ENCODE data around the gene STK39. TPM values are rescaled to one million over a fixed set of nuclear protein-coding genes. Genes with fewer than 3 reads are reported as not detected.

The STK39 gene
- total and polyA plus RNA-seq, 9 of the 15 experiments (the other 6 are each of a cell fraction or from before 2014, with no cell fraction given): 0.19 to 0.76 (median 0.51) TPM

DNA sequence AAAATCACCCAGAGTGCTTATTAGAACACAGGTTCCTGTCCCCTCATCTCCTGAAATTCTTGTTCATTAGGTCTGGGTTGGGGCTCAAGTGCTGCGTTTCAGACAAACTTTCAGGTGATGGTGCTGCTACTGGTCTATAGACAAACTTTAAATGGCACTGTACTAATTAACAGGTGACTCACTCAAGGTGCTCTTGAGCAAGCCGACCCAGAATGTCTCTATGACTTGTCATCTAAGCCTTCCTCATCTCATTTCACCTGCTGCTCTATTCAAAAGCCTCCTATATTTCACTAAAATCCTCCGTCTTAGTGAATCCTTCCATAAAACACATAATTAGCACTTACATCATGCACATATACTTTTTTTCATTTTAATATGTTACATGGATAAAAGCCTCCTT lies 29.9 kb upstream of the STK39 start:
- BruUV-seq (replicated peaks): no TSS peak
- Histone ChIP-seq H3K4me3 (no peak overlapping the region), H3K79me2 (ENCODE audit: control insufficient read depth, insufficient read depth, low read length) (no peaks in the 10 kb centered on the region), H3K4me2 (ENCODE audit: insufficient read depth, low read length) (no peak overlapping the region), H3K27me3 (ENCODE audit: control insufficient read depth in 2 of 2, insufficient read depth in 2 of 2, low read length in 2 of 2) (no peaks in the 10 kb centered on the region), H3K9me1 (ENCODE audit: control insufficient read depth, insufficient read depth, low read length) (no peaks in the 10 kb centered on the region), H3K27ac (ENCODE audit: extremely low read depth, low read depth, low read length) (no peak overlapping the region), H3K9ac (ENCODE audit: insufficient read depth in 1 of 2, low read depth in 2 of 2, low read length in 2 of 2) (no peak overlapping the region), H3K4me1 (replicated peaks in 1 of 2; ENCODE audit: control insufficient read depth in 2 of 2, insufficient read depth in 2 of 2, low read length in 2 of 2) (no peaks in the 10 kb centered on the region), H3K9me3 (replicated peaks; ENCODE audit: control insufficient read depth, insufficient read depth, low read depth, low read length) (no peaks in the 10 kb centered on the region), H4K20me1 (replicated peaks; ENCODE audit: control insufficient read depth, insufficient read depth, low read length) (no peaks in the 10 kb centered on the region), H3K36me3 (ENCODE audit: control insufficient read depth, insufficient read depth, low read length) (no peaks in the 10 kb centered on the region), H2AFZ (ENCODE audit: low read depth, low read length) (no peak overlapping the region)
- FAIRE-seq: no peak
- no peak for ATAC-seq
- WGBS (ENCODE audit: insufficient coverage, low coverage, missing lambda C conversion rate): 3% methylated on average over 3 of the region's 3 CpGs
- DNase-seq (ENCODE audit: extremely low read depth in 1 of 4, low spot score in 3 of 4): no peak
- CTCF ChIA-PET (ENCODE audit: low intra/inter-chr PET ratio): no interaction called here
- intact Hi-C loops (cut with micrococcal nuclease) (no loop called here), in situ Hi-C loops (cut with MboI) (no loop called here)
- POLR2A ChIA-PET: interaction anchor here (0.7 kb wide), 1 partner anchor 149 kb away, joined by 3 read pairs; no protein-coding TSS in a partner anchor
- no peak for TF ChIP-seq ZNF133 (CRISPR knock-in tag; IDR thresholded peaks at IDR 0.05)
- TF ChIP-seq MEIS2 (IDR thresholded peaks at IDR 0.05; ENCODE audit: partially characterized antibody): no peak
- TF ChIP-seq PURB (CRISPR knock-in tag; IDR thresholded peaks at IDR 0.05; ENCODE audit: low read depth): no peak
- no peak for TF ChIP-seq ZNF583 (CRISPR knock-in tag; IDR thresholded peaks at IDR 0.05)
- TF ChIP-seq ZBTB17 (CRISPR knock-in tag; IDR thresholded peaks at IDR 0.05): no peak
- TF ChIP-seq, protein P1, sequence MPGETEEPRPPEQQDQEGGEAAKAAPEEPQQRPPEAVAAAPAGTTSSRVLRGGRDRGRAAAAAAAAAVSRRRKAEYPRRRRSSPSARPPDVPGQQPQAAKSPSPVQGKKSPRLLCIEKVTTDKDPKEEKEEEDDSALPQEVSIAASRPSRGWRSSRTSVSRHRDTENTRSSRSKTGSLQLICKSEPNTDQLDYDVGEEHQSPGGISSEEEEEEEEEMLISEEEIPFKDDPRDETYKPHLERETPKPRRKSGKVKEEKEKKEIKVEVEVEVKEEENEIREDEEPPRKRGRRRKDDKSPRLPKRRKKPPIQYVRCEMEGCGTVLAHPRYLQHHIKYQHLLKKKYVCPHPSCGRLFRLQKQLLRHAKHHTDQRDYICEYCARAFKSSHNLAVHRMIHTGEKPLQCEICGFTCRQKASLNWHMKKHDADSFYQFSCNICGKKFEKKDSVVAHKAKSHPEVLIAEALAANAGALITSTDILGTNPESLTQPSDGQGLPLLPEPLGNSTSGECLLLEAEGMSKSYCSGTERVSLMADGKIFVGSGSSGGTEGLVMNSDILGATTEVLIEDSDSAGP (CRISPR knock-in tag; IDR thresholded peaks at IDR 0.05): no peak
- TF ChIP-seq, protein P2, sequence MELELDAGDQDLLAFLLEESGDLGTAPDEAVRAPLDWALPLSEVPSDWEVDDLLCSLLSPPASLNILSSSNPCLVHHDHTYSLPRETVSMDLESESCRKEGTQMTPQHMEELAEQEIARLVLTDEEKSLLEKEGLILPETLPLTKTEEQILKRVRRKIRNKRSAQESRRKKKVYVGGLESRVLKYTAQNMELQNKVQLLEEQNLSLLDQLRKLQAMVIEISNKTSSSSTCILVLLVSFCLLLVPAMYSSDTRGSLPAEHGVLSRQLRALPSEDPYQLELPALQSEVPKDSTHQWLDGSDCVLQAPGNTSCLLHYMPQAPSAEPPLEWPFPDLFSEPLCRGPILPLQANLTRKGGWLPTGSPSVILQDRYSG (tag; conservative IDR thresholded peaks at IDR 0.05; ENCODE audit: low read depth): no peak
- TF ChIP-seq ZNF217 (CRISPR knock-in tag; IDR thresholded peaks at IDR 0.05): no peak
- no peak for TF ChIP-seq CBX1 (IDR thresholded peaks at IDR 0.05; ENCODE audit: low read depth)
- TF ChIP-seq YY1 (IDR thresholded peaks at IDR 0.05; ENCODE audit: borderline replicate concordance in 1 of 3, control insufficient read depth in 1 of 3, extremely low read depth in 1 of 3, insufficient read depth in 3 of 3, insufficient read length in 1 of 3, insufficient replicate concordance in 2 of 3, low read depth in 1 of 3, low read length in 2 of 3): no peak
- TF ChIP-seq, protein P3, sequence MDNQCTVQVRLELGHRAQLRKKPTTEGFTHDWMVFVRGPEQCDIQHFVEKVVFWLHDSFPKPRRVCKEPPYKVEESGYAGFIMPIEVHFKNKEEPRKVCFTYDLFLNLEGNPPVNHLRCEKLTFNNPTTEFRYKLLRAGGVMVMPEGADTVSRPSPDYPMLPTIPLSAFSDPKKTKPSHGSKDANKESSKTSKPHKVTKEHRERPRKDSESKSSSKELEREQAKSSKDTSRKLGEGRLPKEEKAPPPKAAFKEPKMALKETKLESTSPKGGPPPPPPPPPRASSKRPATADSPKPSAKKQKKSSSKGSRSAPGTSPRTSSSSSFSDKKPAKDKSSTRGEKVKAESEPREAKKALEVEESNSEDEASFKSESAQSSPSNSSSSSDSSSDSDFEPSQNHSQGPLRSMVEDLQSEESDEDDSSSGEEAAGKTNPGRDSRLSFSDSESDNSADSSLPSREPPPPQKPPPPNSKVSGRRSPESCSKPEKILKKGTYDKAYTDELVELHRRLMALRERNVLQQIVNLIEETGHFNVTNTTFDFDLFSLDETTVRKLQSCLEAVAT (IDR thresholded peaks at IDR 0.05): no peak
- no peak for TF ChIP-seq JUNB (CRISPR knock-in tag; conservative IDR thresholded peaks at IDR 0.05)
- no peak for TF ChIP-seq RCOR1 (IDR thresholded peaks at IDR 0.05; ENCODE audit: borderline replicate concordance in 1 of 2, low read depth in 2 of 2, low read length in 2 of 2)
- TF ChIP-seq HMGN3 (IDR thresholded peaks at IDR 0.05; ENCODE audit: borderline replicate concordance, extremely low read depth, insufficient read length, low read depth, low read length): no peak
- no peak for TF ChIP-seq CCNT2 (IDR thresholded peaks at IDR 0.05; ENCODE audit: borderline replicate concordance, extremely low read depth, insufficient read length, low read depth, low read length)
- TF ChIP-seq LEF1 (IDR thresholded peaks at IDR 0.05): no peak
- no peak for TF ChIP-seq ZNF263 (CRISPR knock-in tag; IDR thresholded peaks at IDR 0.05; ENCODE audit: borderline replicate concordance)
- no peak for TF ChIP-seq ZNF76 (CRISPR knock-in tag; IDR thresholded peaks at IDR 0.05; ENCODE audit: borderline replicate concordance)

Data from K562 (cell line).